HS-27A (cell line): ENCODE measurements around the gene PTER.

Source experiments
- DNase-seq: peaks from one replicate; pipeline ENCODE4 v3.0.0-alpha.2; 2012; ENCODE audit warnings: low read depth, missing footprints

PTER gene, protein sequence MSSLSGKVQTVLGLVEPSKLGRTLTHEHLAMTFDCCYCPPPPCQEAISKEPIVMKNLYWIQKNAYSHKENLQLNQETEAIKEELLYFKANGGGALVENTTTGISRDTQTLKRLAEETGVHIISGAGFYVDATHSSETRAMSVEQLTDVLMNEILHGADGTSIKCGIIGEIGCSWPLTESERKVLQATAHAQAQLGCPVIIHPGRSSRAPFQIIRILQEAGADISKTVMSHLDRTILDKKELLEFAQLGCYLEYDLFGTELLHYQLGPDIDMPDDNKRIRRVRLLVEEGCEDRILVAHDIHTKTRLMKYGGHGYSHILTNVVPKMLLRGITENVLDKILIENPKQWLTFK

DNA sequence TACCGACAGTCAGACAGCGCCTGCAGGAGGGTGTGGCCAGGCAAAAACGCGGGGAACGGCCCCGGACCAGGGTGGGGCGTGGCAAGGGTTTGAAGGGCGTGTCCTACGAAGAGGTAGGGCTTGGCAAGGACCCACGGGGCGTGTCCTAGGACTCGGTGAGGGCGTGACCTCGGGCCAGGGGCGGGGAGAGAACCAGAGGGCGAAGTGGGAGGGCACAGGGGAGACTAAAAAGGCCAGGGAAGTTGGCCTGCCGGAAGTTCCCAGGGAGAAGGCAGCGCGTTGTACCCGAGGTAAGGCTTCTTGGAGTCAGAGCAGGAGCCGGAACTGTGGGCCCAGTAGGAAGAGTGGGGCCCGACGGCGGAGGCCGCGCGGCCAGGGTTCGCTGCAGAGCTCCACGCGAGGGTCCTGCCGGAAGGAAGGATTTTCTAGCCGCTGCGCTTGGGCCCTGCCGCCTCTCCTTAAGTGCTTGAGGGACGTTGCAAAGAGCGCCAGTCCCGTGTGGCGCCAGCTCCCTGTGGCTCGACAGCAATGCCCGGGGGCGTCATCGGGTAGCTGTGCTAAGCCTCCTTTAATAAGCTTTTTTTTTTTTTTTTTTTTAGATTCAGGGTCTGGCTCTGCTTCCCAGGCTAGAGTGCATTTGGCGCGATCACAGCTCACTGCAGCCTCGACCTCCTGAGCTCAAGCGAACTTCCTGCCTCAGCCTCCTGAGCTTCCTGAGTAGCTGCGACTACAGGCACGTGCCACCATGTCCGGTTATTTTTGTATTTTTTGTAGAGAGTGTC is at the start of gene PTER:
Gene PTER (plus strand): TSS at position 253 of the 782 bp plus-strand sequence. CDS start 47,375 bp downstream, outside the sequence.
- no peak for DNase-seq

DNA sequence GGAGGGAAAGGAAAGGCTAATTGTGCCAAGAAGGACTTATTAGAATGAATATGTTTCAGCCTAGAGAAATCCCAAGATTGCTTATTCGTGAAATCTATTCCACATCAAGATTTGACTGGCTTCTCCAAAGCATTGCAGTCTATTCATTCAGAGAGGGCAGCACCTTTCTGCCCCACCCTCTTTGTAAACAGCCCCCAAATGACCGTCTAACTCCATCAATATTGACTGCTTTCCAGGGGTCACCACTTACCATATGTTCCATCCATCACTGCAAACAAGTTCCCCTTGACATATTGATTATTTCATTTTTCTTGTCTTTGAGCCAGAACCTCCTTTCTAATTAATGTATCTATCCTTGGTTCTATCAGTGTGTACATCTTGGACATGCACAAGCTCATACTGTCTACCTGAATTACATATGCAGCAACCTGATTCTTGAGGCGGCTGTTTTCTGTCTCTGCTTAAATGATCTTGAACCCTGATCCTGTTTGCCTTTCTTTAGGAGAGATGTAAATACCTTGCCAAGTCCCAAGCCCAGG is 44.2 kb upstream of the PTER start:
- DNase-seq = no peak

DNA sequence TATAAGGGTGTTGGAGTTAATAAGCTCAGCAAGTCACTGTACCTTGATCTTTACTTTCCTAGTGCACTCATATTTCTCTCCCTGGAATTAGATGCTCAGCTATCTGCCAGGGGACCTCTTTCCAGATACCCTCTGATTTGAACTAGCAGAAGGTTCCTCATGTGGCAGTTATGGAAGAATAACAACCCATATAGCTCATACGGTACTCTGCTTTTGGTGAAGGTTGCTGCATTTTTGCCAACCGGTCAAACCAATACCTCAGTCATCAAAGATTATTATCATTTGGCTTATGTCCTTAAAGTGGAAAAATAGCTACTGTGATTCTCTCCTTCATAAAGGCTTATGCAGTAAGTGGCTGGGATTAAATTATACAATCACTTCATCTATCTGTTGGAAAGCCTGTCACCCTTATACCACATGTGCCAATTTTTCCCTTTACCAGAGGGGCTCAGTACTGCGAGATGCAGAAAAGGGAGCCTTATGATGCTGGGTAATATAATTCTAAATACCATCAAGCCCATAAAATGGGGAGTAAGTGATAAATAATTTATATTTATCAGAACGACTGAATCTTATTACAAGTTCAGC is 43.4 kb upstream of the PTER start:
- no peak for DNase-seq

DNA sequence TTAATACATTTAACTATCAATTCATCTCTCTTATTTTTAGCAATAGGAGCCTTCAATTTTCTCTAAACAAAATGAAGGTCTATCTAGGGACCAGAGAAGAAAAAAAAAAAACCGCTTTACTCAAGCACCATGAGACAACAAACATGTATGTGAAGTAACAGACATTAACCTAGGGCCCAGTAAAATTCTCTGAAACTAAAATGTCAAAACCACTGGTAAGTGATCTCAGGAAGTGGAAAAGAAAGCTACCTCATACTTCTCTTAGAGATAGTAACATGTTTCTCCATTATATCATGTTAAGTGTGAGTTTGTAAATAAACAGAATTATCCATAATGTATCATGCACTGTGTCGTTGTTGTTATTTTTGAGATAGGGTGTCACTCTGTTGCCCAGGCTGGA is 35.4 kb upstream of the PTER start:
- DNase-seq = no peak

DNA sequence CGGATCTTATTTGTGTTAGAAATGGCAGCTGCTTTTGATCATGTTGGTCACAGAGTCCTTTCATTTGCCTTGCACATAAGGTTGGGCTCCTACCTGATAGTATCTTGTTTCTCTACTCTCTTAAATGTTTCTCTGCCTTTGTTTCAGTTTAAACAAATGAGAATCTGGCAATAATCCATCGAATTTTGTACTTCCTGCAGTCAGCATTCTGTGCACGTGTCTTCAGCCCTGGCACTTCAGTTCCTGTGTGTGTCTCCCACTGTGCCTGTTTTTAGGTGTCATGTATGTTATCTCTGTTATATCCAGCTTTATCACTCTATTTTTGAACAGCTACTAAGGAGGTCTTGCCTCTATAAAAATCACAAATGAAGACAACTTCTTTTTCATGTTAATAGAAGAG is 28.4 kb upstream of the PTER start:
- no peak for DNase-seq

DNA sequence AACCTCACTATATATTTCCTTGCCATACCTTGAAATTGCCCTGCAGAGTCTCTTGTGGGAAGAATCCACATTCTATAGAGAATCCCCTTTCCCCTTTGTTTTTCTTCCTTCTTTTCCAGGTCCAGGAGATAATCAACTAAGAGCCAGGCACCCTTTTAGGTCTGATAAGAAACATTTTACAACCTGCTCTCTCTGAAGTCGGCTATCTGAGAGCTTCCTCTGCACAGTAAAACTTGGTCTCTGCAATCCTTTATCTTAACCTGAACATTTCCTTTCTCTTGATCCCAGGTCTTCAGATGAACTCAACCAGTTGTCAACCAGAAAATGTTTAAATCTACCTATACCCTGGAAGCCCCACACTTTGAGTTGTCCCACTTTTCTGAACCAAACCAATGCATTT is 19.5 kb upstream of the PTER start:
- DNase-seq = no peak

DNA sequence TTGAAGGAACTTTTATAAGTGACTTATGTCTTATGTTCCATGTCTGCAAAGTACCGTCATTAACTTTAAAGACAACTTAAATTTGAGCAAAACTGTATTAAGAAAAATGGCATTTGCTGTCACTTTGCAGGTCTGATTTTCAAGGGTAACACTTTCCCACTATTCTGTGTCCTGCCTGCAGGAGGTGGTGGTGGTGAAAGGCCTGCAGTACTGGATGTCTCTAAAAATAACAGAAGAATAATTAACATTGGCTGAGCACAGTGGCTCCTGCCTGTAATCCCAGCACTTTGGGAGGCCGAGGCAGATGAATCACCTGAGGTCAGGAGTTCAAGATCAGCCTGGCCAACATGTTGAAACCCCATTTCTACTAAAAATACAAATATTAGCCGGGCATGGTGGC is 13.2 kb upstream of the PTER start:
- no peak for DNase-seq

DNA sequence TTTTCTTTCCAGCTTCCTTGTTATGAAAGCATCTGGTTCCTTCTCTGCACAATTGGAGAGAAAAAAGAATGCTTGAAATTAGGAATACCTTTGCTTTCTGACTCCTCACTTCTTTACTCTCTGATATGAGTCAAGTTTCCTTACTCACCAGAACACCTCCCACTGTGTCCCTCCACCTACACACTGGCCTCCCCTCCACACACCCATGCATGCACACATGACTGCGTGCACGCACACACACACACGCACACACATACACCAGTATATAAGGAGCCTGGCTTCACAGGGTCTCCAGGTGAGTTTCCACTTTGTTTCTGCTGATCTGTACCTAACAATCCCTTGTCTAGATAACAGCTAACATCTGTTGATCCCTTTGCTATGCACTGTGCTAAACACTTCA is 11.4 kb upstream of the PTER start:
- no peak for DNase-seq

DNA sequence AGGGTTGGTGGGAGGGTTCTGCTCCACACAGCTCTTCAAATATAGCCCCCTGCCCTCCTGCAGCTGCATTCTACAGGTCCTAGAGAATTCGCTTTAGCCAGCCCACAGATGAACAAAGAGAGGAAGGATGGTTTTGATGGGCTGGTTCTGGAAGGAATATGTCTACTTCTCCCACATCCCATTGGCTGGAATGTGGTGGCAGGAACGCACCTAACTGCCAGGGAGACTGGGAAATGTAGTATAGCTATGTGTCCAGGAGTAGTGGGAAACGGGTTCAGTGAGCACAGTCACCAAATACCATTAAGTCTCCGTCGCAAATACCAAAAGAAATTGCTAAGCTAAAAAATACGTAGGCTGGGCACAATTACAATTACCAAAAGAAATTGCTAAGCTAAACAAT is 7.3 kb upstream of the PTER start:
- no peak for DNase-seq

DNA sequence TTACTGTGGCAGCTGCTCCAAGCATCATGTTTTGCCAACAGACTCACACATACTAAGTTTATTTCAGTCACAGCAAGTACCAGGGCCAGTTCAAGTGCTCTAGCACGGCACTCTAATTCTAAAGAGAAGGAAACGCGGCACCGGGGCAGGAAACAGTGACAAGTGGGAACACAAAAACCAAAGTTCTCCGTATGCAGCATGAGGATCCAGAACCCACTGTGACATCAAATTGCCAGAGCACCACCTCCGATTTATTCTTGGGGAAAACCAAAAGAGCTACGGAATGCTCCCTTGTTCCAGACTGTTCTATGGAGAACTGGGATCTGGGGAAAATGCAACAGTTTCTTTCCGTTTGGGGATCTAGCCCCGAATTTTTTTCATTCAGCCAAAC is 448 bp upstream of the PTER start:
- DNase-seq = no peak

DNA sequence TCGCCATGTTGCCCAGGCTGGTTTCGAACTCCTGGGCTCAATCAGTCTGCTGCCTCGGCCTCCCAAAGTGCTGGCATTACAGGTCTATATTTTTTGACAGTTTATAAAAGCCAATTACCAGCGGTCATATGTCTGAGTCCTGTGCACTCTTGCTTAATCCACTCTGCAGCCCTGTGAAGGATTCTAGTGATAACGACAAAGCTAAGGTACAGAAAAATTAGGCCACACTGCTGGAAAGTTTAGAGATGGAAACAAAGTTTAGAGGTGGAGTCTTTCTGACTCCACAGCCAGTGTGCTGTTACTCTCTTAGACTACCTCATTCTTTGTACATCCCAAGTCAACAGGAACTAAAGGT is 707 bp downstream of the PTER start:
- DNase-seq = no peak

DNA sequence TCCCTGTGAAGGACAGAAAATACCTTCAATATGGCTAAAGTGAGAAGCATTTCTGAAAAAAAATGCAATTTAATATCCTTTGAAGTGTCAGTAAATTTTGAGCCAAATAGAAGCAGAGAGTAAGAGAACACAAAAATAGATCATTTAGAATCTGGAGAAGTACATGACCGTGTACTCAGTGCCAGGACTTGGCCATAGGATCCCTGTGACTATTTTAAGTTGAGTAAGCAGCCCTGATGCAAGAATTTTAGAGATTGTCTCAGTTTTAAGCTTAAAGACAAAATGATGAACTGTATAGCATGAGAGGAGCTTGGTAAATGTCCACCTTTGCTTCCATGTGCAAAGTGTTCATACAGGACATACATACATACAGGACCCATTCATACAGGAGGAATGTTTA is 2.5 kb downstream of the PTER start:
- no peak for DNase-seq

DNA sequence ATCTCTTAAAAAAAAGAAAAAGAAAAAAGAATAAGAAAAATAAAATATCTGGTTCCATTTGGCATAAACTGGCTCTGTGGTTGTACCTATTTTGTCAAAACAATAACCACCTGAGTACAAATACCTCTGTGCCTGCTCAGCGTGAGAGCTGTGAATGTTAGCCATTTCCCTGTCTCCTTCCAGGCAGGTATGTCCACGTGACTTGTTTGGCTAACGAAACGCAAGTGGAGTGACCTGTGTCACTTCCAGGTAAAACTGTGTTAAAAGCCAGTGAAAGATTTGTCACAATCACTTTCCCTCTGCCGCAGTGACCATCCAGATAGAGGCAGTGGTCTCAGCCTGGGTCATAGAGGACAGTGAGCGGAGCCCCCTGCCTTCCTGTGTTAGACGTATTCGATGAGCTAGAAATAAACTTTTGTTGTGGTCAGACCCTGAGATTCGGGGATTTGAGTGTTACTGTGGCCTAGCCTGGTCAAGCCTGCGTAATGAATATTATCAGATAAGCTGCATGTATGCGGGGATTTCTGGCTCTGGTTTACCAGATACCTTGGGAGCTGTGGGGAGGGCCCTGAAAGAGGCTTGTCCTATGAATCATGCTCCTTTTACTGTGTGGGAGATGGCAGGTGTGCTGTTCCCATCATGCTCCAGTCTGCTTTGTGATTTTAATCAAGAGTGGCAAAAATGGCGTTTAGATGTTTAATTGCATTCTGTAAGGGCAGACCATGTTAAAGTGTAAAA is 3.8 kb downstream of the PTER start:
- no peak for DNase-seq

DNA sequence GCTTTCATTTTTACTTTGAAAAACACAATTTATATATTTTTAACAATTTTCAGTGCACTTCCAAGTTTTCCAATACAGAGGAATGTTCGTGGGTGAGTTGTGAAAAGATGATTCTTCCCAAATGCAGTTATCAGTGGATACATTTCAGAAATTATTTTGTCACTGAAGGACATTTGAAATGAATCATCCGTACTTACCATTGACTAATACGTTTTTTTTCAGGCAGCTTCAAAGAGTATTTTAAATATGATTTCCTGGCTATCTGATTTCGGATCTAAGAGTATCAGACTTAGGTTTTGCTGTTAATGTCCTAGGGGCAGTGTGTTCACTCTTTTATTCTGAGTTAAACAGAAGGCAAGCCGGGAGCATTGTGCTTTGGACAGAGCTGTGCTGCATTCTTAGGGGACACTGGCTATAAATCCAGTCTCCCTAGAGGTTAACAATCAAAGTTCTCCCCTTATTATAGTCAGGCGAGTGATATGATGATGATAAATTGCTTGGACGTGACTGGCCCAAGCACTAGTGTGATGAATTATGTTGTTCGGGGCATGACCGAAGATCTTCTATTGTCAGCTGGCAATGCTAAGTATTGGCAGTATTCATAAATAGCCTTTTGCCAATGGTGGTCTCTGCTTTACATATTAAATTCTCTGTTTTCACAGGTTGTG is 4.5 kb downstream of the PTER start:
- no peak for DNase-seq

DNA sequence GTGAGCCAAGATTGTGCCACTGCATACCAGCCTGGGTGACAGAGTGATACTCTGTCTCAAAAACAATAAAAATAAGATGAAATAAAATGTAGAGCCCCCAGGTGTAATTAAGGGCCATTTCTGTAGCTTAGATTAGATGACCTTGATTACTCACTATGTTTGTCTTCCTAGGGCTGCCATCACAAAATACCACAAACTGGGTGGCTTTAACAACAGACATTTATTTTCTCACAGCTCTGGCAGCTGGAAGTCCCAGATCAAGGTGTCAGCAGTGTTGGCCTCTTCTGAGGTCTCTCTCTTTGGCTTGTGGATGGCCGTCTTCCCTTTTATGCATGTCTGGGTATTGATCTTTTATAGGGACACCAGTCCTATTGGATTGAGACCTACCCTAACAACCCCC is 6.1 kb downstream of the PTER start:
- DNase-seq = no peak

DNA sequence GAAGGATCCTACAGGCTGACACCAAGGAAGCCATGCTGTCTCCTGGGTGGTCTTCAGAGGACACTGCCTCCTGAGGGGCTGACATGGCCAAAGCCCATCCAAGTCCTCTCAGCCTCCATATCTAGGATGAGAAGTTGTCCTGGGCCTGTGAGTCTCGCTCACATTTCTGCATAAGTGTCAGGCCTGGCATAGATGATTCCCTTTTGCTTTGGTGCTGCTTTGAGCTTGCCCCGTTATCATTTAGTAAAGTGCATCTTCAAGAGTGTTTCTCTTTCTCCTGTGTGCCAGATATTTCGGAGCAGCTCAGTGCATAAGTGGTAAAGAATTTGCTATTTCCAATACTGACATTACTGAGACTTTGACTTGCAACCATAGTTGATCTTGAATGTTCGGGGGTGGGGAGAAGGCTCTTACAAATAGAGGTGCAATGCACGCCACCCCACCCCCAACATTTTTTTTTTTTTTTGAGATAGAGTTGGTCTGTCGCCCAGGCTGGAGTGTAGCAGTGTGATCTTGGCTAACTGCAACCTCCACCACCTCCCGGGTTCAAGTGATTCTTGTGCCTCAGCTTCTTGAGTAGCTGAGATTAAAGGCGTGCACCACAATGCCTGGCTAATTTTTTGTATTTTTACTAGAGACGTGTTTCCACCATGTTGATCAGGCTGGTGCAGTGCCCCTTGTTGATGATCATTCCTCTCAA is 9.1 kb downstream of the PTER start:
- DNase-seq = no peak

DNA sequence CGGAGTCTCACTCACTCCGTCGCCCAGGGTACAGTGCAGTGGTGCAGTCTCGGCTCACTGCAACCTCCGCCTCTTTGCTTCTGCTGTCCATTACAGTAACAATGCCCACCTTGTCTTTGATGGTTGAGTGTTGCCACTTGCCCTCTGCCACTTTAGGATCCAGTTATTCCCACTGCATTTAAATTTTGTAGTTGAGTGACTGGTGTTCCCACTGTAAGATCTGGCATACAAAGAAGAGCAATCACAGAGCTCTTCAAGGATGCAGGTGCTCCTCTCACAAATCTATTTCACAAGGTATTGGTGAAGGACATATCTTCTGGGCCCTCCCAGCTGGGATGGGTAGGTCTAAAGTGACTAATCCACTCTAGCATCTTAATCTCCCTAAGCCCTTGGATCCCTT is 12.6 kb downstream of the PTER start:
- DNase-seq = no peak

DNA sequence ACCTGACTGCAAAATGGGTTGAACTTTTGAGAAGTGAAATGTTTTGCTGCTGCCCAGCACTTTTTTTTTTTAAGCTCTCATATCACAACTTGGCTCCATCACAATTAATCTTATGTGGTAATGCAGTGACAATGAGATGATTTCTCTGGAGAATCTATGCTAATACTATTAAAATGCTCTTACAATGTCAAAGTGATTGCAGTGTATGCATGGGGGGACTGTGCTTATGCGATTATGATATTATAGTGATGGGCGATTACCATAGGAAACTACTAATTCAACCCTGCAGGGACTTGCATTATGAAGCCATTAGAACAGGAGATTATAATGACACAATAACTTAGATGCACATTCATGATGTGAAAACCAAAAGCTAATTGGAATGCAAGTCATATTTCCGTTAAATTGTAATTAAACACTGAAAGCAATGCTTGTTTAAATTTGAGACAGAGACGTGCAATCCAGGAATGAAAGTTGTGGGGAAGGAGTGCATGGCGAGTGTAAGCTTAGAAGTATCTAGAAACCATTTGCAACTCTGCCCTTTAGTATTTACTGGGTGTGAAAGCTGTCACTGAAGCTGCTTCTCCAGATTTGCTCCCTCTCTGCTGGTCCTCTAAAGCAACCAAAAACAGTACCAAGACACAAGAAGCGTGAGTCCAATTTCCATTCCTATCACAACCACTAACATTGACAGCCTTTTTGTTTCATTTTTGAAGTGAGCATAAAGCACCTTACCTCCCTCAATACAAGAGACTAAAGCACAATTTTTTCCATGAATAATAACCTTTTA is 21.6 kb downstream of the PTER start:
- DNase-seq = no peak

DNA sequence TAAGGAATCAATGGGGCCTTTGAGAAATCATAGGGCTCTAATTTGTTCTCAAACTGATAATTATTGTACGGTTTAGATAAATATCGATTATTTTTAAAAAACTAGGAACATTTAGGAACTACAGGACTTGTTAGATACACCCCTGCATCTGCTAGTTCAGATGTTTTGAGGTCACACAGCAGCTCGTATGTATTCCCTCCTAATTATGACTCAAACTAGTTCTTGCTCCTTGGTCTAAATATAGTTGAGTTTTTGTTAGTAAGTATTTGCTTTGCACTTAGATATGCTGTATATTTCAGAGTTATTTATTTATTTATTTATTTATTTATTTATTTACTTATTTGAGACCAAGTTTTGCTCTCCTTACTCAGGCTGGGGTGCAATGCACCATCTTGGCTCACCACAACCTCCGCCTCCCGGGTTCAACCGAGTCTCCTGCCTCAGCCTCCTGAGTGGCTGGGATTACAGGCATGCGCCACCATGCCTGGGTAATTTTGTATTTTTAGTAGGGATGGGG is 22.7 kb downstream of the PTER start:
- no peak for DNase-seq

DNA sequence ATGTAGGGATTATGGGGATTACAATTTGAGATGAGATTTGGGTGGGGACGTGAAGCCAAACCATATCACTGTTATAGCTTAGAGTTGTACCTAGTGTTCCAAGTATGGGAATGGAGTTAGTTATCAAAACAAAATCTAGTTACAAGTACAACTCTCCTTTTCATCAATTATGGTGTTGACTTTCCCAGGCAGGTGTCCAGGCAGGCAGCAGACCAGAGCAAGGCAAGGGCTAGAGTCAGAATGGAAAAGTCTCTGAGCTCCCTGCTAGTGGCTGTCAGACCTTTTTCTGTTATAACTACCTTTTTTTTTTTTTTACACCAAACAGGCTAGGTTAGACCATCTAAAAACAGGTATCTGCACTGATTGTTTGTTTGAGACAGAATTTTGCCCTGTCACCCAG is 29.2 kb downstream of the PTER start:
- DNase-seq = no peak
